H9 (cell line): ENCODE results near the gene HUS1B. TPM values are rescaled to one million over a fixed set of nuclear protein-coding genes. Genes with fewer than 3 reads are reported as not detected.

Experiments used
- DNase-seq: peaks from one replicate; pipeline ENCODE4 v3.0.0-alpha.2; 2017
- H2AFZ ChIP-seq: one replicate; pipeline ENCODE4 v1.6.1; 2013; ENCODE audit warnings: mild to moderate bottlenecking, low read length, control low read depth, moderate library complexity
- H2AK5ac ChIP-seq: 2 replicates; pipeline ENCODE4 v1.6.1; 2013; ENCODE audit warnings: low read length, control low read depth, mixed read lengths; ENCODE audit not compliant: insufficient read length
- H2BK120ac ChIP-seq: one replicate; pipeline ENCODE4 v1.6.1; 2013; ENCODE audit warnings: low read depth, mild to moderate bottlenecking, low read length, control low read depth, inconsistent platforms; ENCODE audit not compliant: poor library complexity, severe bottlenecking
- H2BK12ac ChIP-seq: 2 replicates; pipeline ENCODE4 v1.6.1; 2013; ENCODE audit warnings: low read length, control low read depth, mixed read lengths, low read depth; ENCODE audit not compliant: insufficient read length
- H2BK15ac ChIP-seq: 2 replicates; pipeline ENCODE4 v1.6.1; 2013; ENCODE audit warnings: low read depth, low read length, control low read depth
- H2BK20ac ChIP-seq: one replicate; pipeline ENCODE4 v1.6.1; 2013; ENCODE audit warnings: low read depth, mild to moderate bottlenecking, low read length, control low read depth, inconsistent platforms; ENCODE audit not compliant: poor library complexity, severe bottlenecking
- H2BK5ac ChIP-seq: 2 replicates; pipeline ENCODE4 v1.6.1; 2013; ENCODE audit warnings: low read length, control low read depth, mixed read lengths; ENCODE audit not compliant: insufficient read length
- H3K14ac ChIP-seq: 2 replicates; pipeline ENCODE4 v1.6.1; 2013; ENCODE audit warnings: low read length, control low read depth; ENCODE audit not compliant: insufficient read depth
- H3K18ac ChIP-seq: 2 replicates; pipeline ENCODE4 v1.6.1; 2013; ENCODE audit warnings: low read depth, mild to moderate bottlenecking, mixed read lengths, low read length, control low read depth; ENCODE audit not compliant: insufficient read length
- H3K23ac ChIP-seq: 2 replicates; pipeline ENCODE4 v1.6.1; 2013; ENCODE audit warnings: low read length, control low read depth, mixed read lengths, low read depth; ENCODE audit not compliant: insufficient read length
- H3K23me2 ChIP-seq: 2 replicates; pipeline ENCODE4 v1.6.1; 2013; ENCODE audit warnings: low read depth, mild to moderate bottlenecking, mixed read lengths, low read length, control low read depth; ENCODE audit not compliant: insufficient read length, poor library complexity, severe bottlenecking
- H3K27ac ChIP-seq: 2 replicates; pipeline ENCODE4 v1.5.1; 2013; ENCODE audit warnings: low read length, control low read depth, mixed read lengths, low read depth; ENCODE audit not compliant: insufficient read length
- H3K27me3 ChIP-seq: 2 replicates; pipeline ENCODE4 v1.6.1; 2013; ENCODE audit warnings: low read length, control low read depth, inconsistent platforms; ENCODE audit not compliant: insufficient read depth
- H3K4ac ChIP-seq: 2 replicates; pipeline ENCODE4 v1.6.1; 2013; ENCODE audit warnings: low read depth, mild to moderate bottlenecking, control low read depth, inconsistent platforms, low read length, moderate library complexity
- H3K4me1 ChIP-seq: 2 replicates; pipeline ENCODE4 v1.6.1; 2013; ENCODE audit warnings: low read length, control low read depth, inconsistent platforms; ENCODE audit not compliant: insufficient read depth
- H3K4me2 ChIP-seq: 2 replicates; pipeline ENCODE4 v1.6.1; 2013; ENCODE audit warnings: low read length, control low read depth, mixed read lengths; ENCODE audit not compliant: insufficient read length, insufficient read depth
- H3K56ac ChIP-seq: 2 replicates; pipeline ENCODE4 v1.6.1; 2013; ENCODE audit warnings: low read depth, mild to moderate bottlenecking, mixed read lengths, low read length, control low read depth; ENCODE audit not compliant: insufficient read length
- H3K79me1 ChIP-seq: 2 replicates; pipeline ENCODE4 v1.6.1; 2013; ENCODE audit warnings: low read depth, mild to moderate bottlenecking, moderate library complexity, low read length, control low read depth, inconsistent platforms; ENCODE audit not compliant: insufficient read depth, poor library complexity, severe bottlenecking
- H3K79me2 ChIP-seq: 2 replicates; pipeline ENCODE4 v1.6.1; 2013; ENCODE audit warnings: low read length, control low read depth, inconsistent platforms; ENCODE audit not compliant: insufficient read depth
- H3K9ac ChIP-seq: 2 replicates; pipeline ENCODE4 v1.6.1; 2013; ENCODE audit warnings: low read length, control low read depth, mixed read lengths; ENCODE audit not compliant: insufficient read length; ENCODE audit errors: extremely low read depth
- H3K9me3 ChIP-seq: one replicate; pipeline ENCODE4 v1.6.1; 2013; ENCODE audit warnings: low read depth, low read length, inconsistent platforms; ENCODE audit not compliant: control insufficient read depth
- H3T11ph ChIP-seq: one replicate; pipeline ENCODE4 v1.6.1; 2013; ENCODE audit warnings: mild to moderate bottlenecking, low read length, control low read depth, inconsistent platforms
- H4K20me1 ChIP-seq: one replicate; pipeline ENCODE4 v1.6.1; 2013; ENCODE audit not compliant: control insufficient read depth, insufficient read length, insufficient read depth
- H4K5ac ChIP-seq: 2 replicates; pipeline ENCODE4 v1.6.1; 2013; ENCODE audit warnings: low read depth, mild to moderate bottlenecking, mixed read lengths, low read length, control low read depth; ENCODE audit not compliant: insufficient read length
- H4K8ac ChIP-seq: replicated peaks from 2 replicates; pipeline ENCODE4 v1.6.1; 2013; ENCODE audit warnings: low read length, control low read depth, mixed read lengths, low read depth; ENCODE audit not compliant: insufficient read length
- H4K91ac ChIP-seq: 2 replicates; pipeline ENCODE4 v1.6.1; 2013; ENCODE audit warnings: low read depth, mild to moderate bottlenecking, moderate library complexity, mixed read lengths, low read length, control low read depth; ENCODE audit not compliant: insufficient read length
- H3K27ac Mint-ChIP-seq, 3 experiments: 2 replicates in 2 of 3; 3 replicates in 1 of 3; pipeline ENCODE4 v1.8.0; 2020 to 2021; ENCODE audit warnings: mixed read lengths in 3 of 3, mild to moderate bottlenecking in 1 of 3, moderate library complexity in 1 of 3
- H3K27me3 Mint-ChIP-seq: 2 replicates; pipeline ENCODE4 v1.8.0; 2021; ENCODE audit warnings: low read depth, mild to moderate bottlenecking, moderate library complexity, mixed read lengths
- H3K36me3 Mint-ChIP-seq, 3 experiments: 2 replicates in 2 of 3; 3 replicates in 1 of 3; pipeline ENCODE4 v1.8.0; 2020 to 2021; ENCODE audit warnings: low read depth in 3 of 3, mixed read lengths in 3 of 3; ENCODE audit not compliant: insufficient read depth in 1 of 3
- H3K4me1 Mint-ChIP-seq, 2 experiments: 2 replicates each; pipeline ENCODE4 v1.8.0; 2020; ENCODE audit warnings: mixed read lengths in 2 of 2
- H3K4me3 Mint-ChIP-seq, 2 experiments: 2 replicates in 1 of 2; 3 replicates in 1 of 2; pipeline ENCODE4 v1.8.0; 2020 to 2021; ENCODE audit warnings: mild to moderate bottlenecking in 2 of 2, mixed read lengths in 2 of 2, moderate library complexity in 1 of 2
- H3K9me3 Mint-ChIP-seq, 2 experiments: 2 replicates in 1 of 2; 3 replicates in 1 of 2; pipeline ENCODE4 v1.8.0; 2020; ENCODE audit warnings: mild to moderate bottlenecking in 2 of 2, mixed read lengths in 2 of 2, moderate library complexity in 1 of 2
- CTCF ChIP-seq: fragments of 200-600 bp; sonication (generic); conservative IDR thresholded peaks from 3 replicates; pipeline ENCODE4 v1.8.0; 2021; ENCODE audit warnings: antibody characterized with exemption, mild to moderate bottlenecking
- WGBS: extraction: QIAGEN DNeasy Blood & Tissue Kit; methylation state at CpG from one replicate; pipeline ENCODE4 v1.1.7; 2013; ENCODE audit warnings: missing lambda C conversion rate, low lambda C conversion rate, mixed read lengths; ENCODE audit not compliant: insufficient read length; ENCODE audit errors: extremely low coverage; 5-methylcytosine and 5-hydroxymethylcytosine counted together
- total RNA-seq: library from RNA; stranded (reverse); gene quantifications from 2 replicates; pipeline ENCODE4 v1.2.1, GENCODE V29; 2021

Gene HUS1B
- total RNA-seq, 1 experiment from 2014 or later: 0.96 TPM

GRCh38 chr6:633611-634010, 23.3 kb downstream of the HUS1B start:
- no CpG with 5 or more reads among the region's 1 CpG for WGBS
- Histone ChIP-seq H3K79me1 (no peaks in the 10 kb centered on the region), H3K4me2 (no peak overlapping the region), H3K9me3 (no peaks in the 10 kb centered on the region), H4K20me1 (no peaks in the 10 kb centered on the region), H3K14ac (no peak overlapping the region), H3K23me2 (no peaks in the 10 kb centered on the region), H3K79me2 (no peaks in the 10 kb centered on the region), H4K91ac (no peak overlapping the region), H2BK5ac (no peak overlapping the region), H2BK12ac (no peak overlapping the region), H2AFZ (no peak overlapping the region), H3K27me3 (no peaks in the 10 kb centered on the region), H2BK120ac (no peak overlapping the region), H4K8ac (no peak overlapping the region), H3K9ac (no peak overlapping the region), H3K23ac (no peak overlapping the region), H3K56ac (no peak overlapping the region), H3K4ac (no peak overlapping the region), H2AK5ac (no peak overlapping the region), H2BK20ac (no peak overlapping the region), H2BK15ac (no peak overlapping the region), H3K4me1 (no peaks in the 10 kb centered on the region), H3K18ac (no peak overlapping the region), H4K5ac (no peak overlapping the region), H3T11ph (no peak overlapping the region), H3K27ac (no peak overlapping the region)
- no peak overlapping the region for H3K4me3 Mint-ChIP-seq
- no peak for DNase-seq
- TF ChIP-seq CTCF: no peak
- peaks cover 6 to 9% of the 10 kb centered on the region in 2 experiments for H3K4me1 Mint-ChIP-seq
- peaks cover 2 to 23% (median 16%) of the 10 kb centered on the region in 3 experiments; a peak in 6 of 7 replicates for H3K36me3 Mint-ChIP-seq
- no peaks in the 10 kb centered on the region; the same call in 1 of the 2 replicates for H3K27me3 Mint-ChIP-seq
- no peaks in the 10 kb centered on the region for H3K9me3 Mint-ChIP-seq
- H3K27ac Mint-ChIP-seq: no peak overlapping the region
